Cardiac muscle cell (in vitro differentiated cells and primary cell): ENCODE measurements around the gene FBH1. TPM values are rescaled to one million over a fixed set of nuclear protein-coding genes. Genes with fewer than 3 reads are reported as not detected.

ENCODE experiments used
- DNase-seq, 2 donors: peaks; one replicate each; pipeline versions ENCODE4 v3.0.0 to v3.0.0-alpha.2; 2010 to 2017; ENCODE audit warnings: low read depth in 1 of 2, low spot score in 1 of 2
- H3K27ac ChIP-seq: fragments of 200-600 bp; sonication (generic); 2 replicates; pipeline ENCODE4 v1.5.1; 2016
- H3K27me3 ChIP-seq: fragments of 200-600 bp; sonication (generic); 2 replicates; pipeline ENCODE4 v1.6.0; 2016; ENCODE audit warnings: control low read depth
- H3K36me3 ChIP-seq: fragments of 200-600 bp; sonication (generic); 2 replicates; pipeline ENCODE4 v1.5.1; 2016; ENCODE audit warnings: control low read depth
- H3K4me1 ChIP-seq: fragments of 200-600 bp; sonication (generic); 2 replicates; pipeline ENCODE4 v1.8.1; 2017; ENCODE audit warnings: low read depth, mild to moderate bottlenecking, mixed run types
- H3K4me3 ChIP-seq: fragments of 200-600 bp; sonication (generic); 2 replicates; pipeline ENCODE4 v1.5.1; 2016; ENCODE audit warnings: mild to moderate bottlenecking
- H3K9me3 ChIP-seq: fragments of 200-600 bp; sonication (generic); 2 replicates; pipeline ENCODE4 v1.5.1; 2017; ENCODE audit warnings: low read depth, mild to moderate bottlenecking, control low read depth
- polyA plus RNA-seq: library from polyadenylated mRNA; unstranded; fragments of >200 nt; fragmentation: Nextera tagmentation; extraction: Ambion mirVana; gene quantifications from 2 replicates; pipeline ENCODE4 v1.2.1, GENCODE V29; 2016
- total RNA-seq: library from RNA; depleted of rRNA; stranded (reverse); fragments of >200 nt; gene quantifications from 2 replicates; pipeline ENCODE4 v1.2.3, GENCODE V29; 2016
- TF ChIP-seq, protein P1 (sequence below): IDR thresholded peaks from 2 replicates; pipeline ENCODE4 v1.5.1; 2012; ENCODE audit warnings: low read depth, mild to moderate bottlenecking, low read length

Gene FBH1
- total and polyA plus RNA-seq, 2 experiments from 2014 or later = 185 to 196 TPM

DNA sequence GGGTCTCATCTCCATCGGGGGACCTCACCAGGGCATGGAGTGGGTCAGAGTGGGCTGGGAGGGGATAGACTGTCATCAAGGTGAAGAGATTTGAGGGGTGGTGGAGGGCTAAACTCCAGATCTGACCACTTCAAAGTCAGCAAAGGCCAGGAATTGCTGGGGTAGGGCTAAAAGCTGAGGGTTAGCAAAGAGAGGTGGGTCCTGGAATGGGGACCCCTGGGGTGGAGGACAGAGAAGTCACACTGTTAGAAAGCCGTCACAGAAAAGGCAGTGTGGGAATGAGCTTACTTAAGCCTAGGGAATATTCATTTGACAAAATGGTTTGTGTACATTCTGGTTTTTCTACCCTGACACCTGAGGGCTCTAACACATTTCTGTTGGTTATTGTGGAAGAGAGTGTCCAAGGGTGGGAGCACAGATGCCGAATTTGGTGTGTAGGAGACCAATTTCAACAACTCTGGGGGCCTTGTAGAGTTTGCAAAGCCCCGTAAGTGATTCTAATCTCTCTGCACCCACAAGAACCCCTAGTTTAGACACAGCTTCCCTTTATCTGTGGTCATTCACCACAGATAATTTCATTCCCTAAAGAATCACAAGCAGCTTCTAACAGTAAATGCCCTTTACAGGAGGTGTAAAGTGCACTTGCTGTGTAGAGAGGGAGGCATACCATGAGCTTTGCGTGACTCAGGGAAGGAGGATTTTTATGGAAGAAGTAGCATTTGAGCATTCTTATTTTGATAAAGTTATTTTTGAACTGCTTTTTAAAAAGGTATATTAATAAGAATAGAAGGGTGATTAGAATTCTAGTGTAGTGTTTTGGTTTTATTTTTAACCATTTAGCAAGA, 6.4 kb downstream of the FBH1 start:
- no peak for DNase-seq
- Histone ChIP-seq H3K27me3 (no peaks in the 10 kb centered on the region), H3K4me1 (peaks cover 64% of the 10 kb centered on the region), H3K9me3 (no peaks in the 10 kb centered on the region), H3K27ac (peak overlapping the region; percentile 95), H3K36me3 (no peaks in the 10 kb centered on the region), H3K4me3 (no peak overlapping the region)
- TF ChIP-seq, protein P1, sequence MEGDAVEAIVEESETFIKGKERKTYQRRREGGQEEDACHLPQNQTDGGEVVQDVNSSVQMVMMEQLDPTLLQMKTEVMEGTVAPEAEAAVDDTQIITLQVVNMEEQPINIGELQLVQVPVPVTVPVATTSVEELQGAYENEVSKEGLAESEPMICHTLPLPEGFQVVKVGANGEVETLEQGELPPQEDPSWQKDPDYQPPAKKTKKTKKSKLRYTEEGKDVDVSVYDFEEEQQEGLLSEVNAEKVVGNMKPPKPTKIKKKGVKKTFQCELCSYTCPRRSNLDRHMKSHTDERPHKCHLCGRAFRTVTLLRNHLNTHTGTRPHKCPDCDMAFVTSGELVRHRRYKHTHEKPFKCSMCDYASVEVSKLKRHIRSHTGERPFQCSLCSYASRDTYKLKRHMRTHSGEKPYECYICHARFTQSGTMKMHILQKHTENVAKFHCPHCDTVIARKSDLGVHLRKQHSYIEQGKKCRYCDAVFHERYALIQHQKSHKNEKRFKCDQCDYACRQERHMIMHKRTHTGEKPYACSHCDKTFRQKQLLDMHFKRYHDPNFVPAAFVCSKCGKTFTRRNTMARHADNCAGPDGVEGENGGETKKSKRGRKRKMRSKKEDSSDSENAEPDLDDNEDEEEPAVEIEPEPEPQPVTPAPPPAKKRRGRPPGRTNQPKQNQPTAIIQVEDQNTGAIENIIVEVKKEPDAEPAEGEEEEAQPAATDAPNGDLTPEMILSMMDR = no peak

DNA sequence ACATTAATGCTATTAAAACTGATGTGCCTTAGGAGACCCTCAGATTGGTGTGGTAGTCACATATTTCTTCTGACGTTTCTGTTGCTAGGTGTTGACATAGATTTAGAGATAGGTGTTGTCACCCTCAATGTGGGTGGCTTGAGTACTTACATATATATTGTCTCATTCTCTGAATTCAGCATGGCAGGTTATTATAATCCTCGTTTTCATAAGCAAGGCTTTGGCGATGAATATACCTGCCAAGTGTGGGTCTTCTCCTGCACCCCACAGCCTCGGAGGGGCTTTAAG, 7.0 kb downstream of the FBH1 start:
- Histone ChIP-seq H3K36me3 (no peaks in the 10 kb centered on the region), H3K4me1 (peaks cover 58% of the 10 kb centered on the region), H3K9me3 (no peaks in the 10 kb centered on the region), H3K4me3 (no peak overlapping the region), H3K27me3 (no peaks in the 10 kb centered on the region), H3K27ac (peak overlapping the region; percentile 95)
- TF ChIP-seq, protein P1 = no peak
- DNase-seq = no peak

DNA sequence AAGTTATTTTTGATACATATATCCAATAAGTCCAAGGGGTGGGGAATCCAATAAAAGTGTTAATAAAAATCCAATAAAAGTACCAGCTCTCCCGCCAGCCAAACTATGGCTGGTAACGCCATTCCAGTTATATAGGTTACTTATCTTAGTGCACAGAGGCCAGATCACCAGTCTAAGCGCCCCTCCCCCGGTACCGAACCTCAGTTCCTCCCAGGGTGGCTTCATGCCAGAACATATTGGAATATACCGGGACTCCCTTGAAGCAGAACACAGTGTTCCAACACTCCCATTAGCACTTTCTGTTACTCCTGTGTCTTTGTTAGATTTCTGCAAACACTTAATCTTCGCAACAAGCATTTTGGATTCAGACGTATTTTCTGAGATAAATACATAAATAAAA, 7.5 kb downstream of the FBH1 start:
- no peak for DNase-seq
- H3K36me3 ChIP-seq = no peaks in the 10 kb centered on the region
- H3K4me3 ChIP-seq = no peak overlapping the region
- H3K27ac ChIP-seq = peak overlapping the region; percentile 95
- H3K4me1 ChIP-seq = peaks cover 57% of the 10 kb centered on the region
- H3K27me3 ChIP-seq = no peaks in the 10 kb centered on the region
- TF ChIP-seq, protein P1 = no peak
- H3K9me3 ChIP-seq = no peaks in the 10 kb centered on the region

DNA sequence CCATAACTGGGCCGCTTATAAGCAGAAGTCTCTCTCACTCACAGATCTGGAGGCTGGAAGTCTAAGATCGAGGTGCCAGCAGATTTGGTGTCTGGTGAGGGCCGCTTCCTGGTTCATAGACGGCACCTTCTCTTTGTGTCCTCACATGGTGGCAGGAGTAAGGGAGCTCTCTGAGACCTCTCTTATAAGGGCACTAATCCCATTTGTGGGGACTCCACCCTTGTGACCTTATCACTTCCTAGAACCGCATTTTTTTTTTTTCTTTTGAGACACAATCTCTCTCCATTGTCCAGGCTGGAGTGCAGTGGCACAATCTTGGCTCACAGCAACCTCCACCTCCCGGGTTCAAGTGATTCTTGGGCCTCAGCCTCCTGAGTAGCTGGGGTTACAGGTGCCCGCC, 8.1 kb downstream of the FBH1 start:
- no peak for DNase-seq
- peaks cover 53% of the 10 kb centered on the region for H3K4me1 ChIP-seq
- H3K9me3 ChIP-seq = no peaks in the 10 kb centered on the region
- no peaks in the 10 kb centered on the region for H3K27me3 ChIP-seq
- no peaks in the 10 kb centered on the region for H3K36me3 ChIP-seq
- H3K4me3 ChIP-seq = no peak overlapping the region
- peak overlapping the region; percentile 95 for H3K27ac ChIP-seq
- TF ChIP-seq, protein P1 = no peak

DNA sequence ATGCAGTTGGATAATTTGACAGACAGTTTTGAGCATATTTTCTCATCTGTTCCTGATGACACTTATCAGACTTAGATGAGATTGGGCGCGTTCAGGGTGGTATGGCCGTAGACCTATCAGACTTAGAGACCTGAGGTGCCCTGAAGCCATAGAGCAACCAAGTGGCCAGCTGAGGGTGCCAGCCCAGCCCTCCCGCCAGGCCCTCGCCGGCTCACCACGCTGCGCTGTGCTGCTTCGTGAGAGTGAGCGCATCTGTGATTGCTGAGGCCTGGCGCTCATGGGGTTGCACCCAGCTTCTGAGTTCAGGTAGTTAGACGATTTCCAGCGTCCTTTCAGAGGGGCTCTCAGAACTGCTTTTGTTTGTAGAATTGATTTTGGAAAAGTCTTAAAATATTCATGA, 10.2 kb downstream of the FBH1 start:
- TF ChIP-seq, protein P1 = no peak
- H3K27me3 ChIP-seq = no peaks in the 10 kb centered on the region
- no peaks in the 10 kb centered on the region for H3K9me3 ChIP-seq
- peaks cover 5% of the 10 kb centered on the region for H3K36me3 ChIP-seq
- H3K27ac ChIP-seq = no peak overlapping the region
- no peak overlapping the region for H3K4me3 ChIP-seq
- no peak for DNase-seq
- H3K4me1 ChIP-seq = peaks cover 51% of the 10 kb centered on the region
